HepG2 (cell line): ENCODE results near the gene PCSK5. TPM values are rescaled to one million over a fixed set of nuclear protein-coding genes. Genes with fewer than 3 reads are reported as not detected.

Experiments
- AGO1 ChIP-seq: fragments of 200-400 bp; formaldehyde crosslinking; IDR thresholded peaks from 2 replicates; pipeline ENCODE4 v1.6.1; 2017; ENCODE audit warnings: mild to moderate bottlenecking, low read depth, low read length, moderate library complexity; ENCODE audit not compliant: poor library complexity, severe bottlenecking
- CREM ChIP-seq, 2 experiments: sonication (generic) in 1 of 2; formaldehyde crosslinking in 1 of 2; IDR thresholded peaks; 2 replicates each; pipeline versions ENCODE4 v1.4.0 to v1.6.1; 2016 to 2020; ENCODE audit warnings: antibody characterized with exemption in 1 of 2, mild to moderate bottlenecking in 1 of 2, missing genetic modification reagents in 1 of 2
- FOXA3 ChIP-seq: IDR thresholded peaks from 2 replicates; pipeline ENCODE4 v1.6.1; 2016; ENCODE audit warnings: missing genetic modification reagents, missing compliant biosample characterization
- GPN1 ChIP-seq: sonication (generic); formaldehyde crosslinking; IDR thresholded peaks from 2 replicates; pipeline ENCODE4 v1.5.1; 2020; ENCODE audit warnings: missing genetic modification reagents, borderline replicate concordance
- HDAC1 ChIP-seq: sonication (generic); formaldehyde crosslinking; IDR thresholded peaks from 2 replicates; pipeline ENCODE4 v1.5.1; 2020; ENCODE audit warnings: mild to moderate bottlenecking, missing genetic modification reagents
- LCORL ChIP-seq, 2 experiments: fragments of 450-650 bp in 1 of 2; sonication (generic) in 1 of 2; formaldehyde crosslinking in 1 of 2; IDR thresholded peaks; 2 replicates each; pipeline versions ENCODE4 v1.5.0 to v1.6.1; 2017 to 2020; ENCODE audit warnings: antibody characterized with exemption in 1 of 2, missing genetic modification reagents in 1 of 2
- POLR2AphosphoS5 ChIP-seq: IDR thresholded peaks from 2 replicates; pipeline ENCODE4 v1.6.1; 2012; ENCODE audit warnings: low read depth, low read length
- SAFB2 ChIP-seq: sonication (generic); formaldehyde crosslinking; IDR thresholded peaks from 2 replicates; pipeline ENCODE4 v1.5.1; 2020; ENCODE audit warnings: missing genetic modification reagents, low read depth, mild to moderate bottlenecking, borderline replicate concordance
- SOX13 ChIP-seq, 3 experiments: fragments of 450-650 bp in 1 of 3; sonication (generic) in 1 of 3; formaldehyde crosslinking in 1 of 3; IDR thresholded peaks in 2 of 3; conservative IDR thresholded peaks in 1 of 3; 2 replicates each; pipeline versions ENCODE4 v1.5.0 to v1.6.1; 2016 to 2020; ENCODE audit warnings: antibody characterized with exemption in 1 of 3, mild to moderate bottlenecking in 1 of 3, missing compliant biosample characterization in 1 of 3, missing genetic modification reagents in 1 of 3, moderate library complexity in 1 of 3
- ZNF383 ChIP-seq: sonication (generic); formaldehyde crosslinking; IDR thresholded peaks from 2 replicates; pipeline ENCODE4 v1.4.0; 2020; ENCODE audit warnings: missing genetic modification reagents, mild to moderate bottlenecking, borderline replicate concordance
- ZNF567 ChIP-seq: sonication (generic); formaldehyde crosslinking; IDR thresholded peaks from 2 replicates; pipeline ENCODE4 v1.8.1; 2023; ENCODE audit warnings: mild to moderate bottlenecking, missing genetic modification reagents, borderline replicate concordance
- ZNF772 ChIP-seq: sonication (generic); formaldehyde crosslinking; IDR thresholded peaks from 2 replicates; pipeline ENCODE4 v1.5.0; 2020; ENCODE audit warnings: mild to moderate bottlenecking, missing genetic modification reagents
- ZNF841 ChIP-seq: sonication (generic); formaldehyde crosslinking; IDR thresholded peaks from 2 replicates; pipeline ENCODE4 v1.8.1; 2023; ENCODE audit warnings: missing genetic modification reagents, borderline replicate concordance
- polyA plus RNA-seq, 8 experiments: library from polyadenylated mRNA; depleted of rRNA in 3 of 8; stranded (reverse) in 7 of 8; unstranded in 1 of 8; fragments of >200 nt; fragmentation: Illumina TruSeq in 4 of 8; extraction: Trizol in 4 of 8; gene quantifications; 2 replicates each; pipeline versions ENCODE4 v1.2.1 to v1.2.3, GENCODE V29; 2011 to 2016; ENCODE audit warnings: low read depth in 4 of 8, missing spikeins in 1 of 8, mixed read lengths in 1 of 8; ENCODE audit not compliant: insufficient read depth in 1 of 8
- total RNA-seq, 5 experiments: library from RNA; depleted of rRNA; stranded (reverse); fragments of >200 nt; fragmentation: Illumina TruSeq; extraction: Trizol; gene quantifications; 2 replicates each; pipeline ENCODE4 v1.2.3, GENCODE V29; 2016; ENCODE audit warnings: low read depth in 1 of 5
- TF ChIP-seq, protein P1 (sequence below): sonication (generic); formaldehyde crosslinking; IDR thresholded peaks from 2 replicates; pipeline ENCODE4 v1.5.1; 2020; ENCODE audit warnings: mild to moderate bottlenecking, missing genetic modification reagents, moderate library complexity
- TF ChIP-seq, protein P2 (sequence below): sonication (generic); formaldehyde crosslinking; IDR thresholded peaks from 2 replicates; pipeline ENCODE4 v1.5.1; 2020; ENCODE audit warnings: missing genetic modification reagents, mild to moderate bottlenecking, borderline replicate concordance
- TF ChIP-seq, protein P3 (sequence below): fragments of 450-650 bp; IDR thresholded peaks from 2 replicates; pipeline ENCODE4 v1.6.1; 2016
- TF ChIP-seq, protein P4 (sequence below): sonication (generic); formaldehyde crosslinking; IDR thresholded peaks from 2 replicates; pipeline ENCODE4 v1.8.0; 2022; ENCODE audit warnings: missing genetic modification reagents, mild to moderate bottlenecking, moderate library complexity, borderline replicate concordance

Gene PCSK5
- total and polyA plus RNA-seq, 2 of the 13 experiments (the other 11 are each of a cell fraction or from before 2014, with no cell fraction given) = 0.55 to 0.66 TPM

DNA sequence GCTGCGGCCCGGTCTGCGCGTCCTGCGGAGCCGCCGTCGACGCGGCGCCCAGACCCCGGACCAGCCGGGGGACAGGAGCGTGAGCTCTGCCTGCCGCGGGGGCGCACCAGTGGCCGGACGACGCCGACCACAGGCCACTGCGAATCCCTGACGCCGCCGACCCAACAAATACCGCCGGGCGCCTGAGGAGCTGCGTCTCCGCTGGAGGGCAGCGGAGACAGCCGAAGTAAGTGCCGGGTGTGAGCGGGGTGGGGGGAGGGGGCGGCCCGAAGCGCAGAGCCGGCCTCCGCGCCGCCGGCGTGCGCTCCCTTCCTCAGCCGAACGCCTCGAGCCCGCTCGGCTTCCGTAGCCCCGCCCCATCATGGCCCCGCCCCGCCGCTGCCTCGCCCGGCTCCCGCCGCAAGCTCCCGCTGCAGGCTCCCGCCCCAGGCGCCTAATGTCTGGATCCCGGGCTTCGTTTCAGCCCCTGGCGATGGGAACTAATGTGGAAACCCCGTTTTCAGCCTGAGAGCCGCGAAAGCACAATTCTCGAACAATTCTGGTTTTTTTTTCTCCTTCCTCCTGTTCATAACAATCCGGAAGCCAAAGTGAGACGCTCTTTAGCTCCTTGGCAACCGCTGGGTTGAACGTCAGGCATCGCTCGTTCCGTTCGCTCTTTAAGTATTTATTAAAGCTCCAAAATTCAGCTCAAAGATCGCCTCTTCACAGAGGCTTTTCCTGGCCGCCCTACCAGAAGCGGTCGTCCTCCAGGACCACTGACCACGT lies 503.9 kb downstream of the PCSK5 start, which contains the start of gene RFK (continued):
- TF ChIP-seq, protein P1, sequence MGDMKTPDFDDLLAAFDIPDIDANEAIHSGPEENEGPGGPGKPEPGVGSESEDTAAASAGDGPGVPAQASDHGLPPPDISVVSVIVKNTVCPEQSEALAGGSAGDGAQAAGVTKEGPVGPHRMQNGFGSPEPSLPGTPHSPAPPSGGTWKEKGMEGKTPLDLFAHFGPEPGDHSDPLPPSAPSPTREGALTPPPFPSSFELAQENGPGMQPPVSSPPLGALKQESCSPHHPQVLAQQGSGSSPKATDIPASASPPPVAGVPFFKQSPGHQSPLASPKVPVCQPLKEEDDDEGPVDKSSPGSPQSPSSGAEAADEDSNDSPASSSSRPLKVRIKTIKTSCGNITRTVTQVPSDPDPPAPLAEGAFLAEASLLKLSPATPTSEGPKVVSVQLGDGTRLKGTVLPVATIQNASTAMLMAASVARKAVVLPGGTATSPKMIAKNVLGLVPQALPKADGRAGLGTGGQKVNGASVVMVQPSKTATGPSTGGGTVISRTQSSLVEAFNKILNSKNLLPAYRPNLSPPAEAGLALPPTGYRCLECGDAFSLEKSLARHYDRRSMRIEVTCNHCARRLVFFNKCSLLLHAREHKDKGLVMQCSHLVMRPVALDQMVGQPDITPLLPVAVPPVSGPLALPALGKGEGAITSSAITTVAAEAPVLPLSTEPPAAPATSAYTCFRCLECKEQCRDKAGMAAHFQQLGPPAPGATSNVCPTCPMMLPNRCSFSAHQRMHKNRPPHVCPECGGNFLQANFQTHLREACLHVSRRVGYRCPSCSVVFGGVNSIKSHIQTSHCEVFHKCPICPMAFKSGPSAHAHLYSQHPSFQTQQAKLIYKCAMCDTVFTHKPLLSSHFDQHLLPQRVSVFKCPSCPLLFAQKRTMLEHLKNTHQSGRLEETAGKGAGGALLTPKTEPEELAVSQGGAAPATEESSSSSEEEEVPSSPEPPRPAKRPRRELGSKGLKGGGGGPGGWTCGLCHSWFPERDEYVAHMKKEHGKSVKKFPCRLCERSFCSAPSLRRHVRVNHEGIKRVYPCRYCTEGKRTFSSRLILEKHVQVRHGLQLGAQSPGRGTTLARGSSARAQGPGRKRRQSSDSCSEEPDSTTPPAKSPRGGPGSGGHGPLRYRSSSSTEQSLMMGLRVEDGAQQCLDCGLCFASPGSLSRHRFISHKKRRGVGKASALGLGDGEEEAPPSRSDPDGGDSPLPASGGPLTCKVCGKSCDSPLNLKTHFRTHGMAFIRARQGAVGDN (CRISPR knock-in tag) = peak; percentile 98
- TF ChIP-seq, protein P2, sequence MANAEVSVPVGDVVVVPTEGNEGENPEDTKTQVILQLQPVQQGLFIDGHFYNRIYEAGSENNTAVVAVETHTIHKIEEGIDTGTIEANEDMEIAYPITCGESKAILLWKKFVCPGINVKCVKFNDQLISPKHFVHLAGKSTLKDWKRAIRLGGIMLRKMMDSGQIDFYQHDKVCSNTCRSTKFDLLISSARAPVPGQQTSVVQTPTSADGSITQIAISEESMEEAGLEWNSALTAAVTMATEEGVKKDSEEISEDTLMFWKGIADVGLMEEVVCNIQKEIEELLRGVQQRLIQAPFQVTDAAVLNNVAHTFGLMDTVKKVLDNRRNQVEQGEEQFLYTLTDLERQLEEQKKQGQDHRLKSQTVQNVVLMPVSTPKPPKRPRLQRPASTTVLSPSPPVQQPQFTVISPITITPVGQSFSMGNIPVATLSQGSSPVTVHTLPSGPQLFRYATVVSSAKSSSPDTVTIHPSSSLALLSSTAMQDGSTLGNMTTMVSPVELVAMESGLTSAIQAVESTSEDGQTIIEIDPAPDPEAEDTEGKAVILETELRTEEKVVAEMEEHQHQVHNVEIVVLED (CRISPR knock-in tag) = peak; percentile 76; the same call in 1 of the 2 replicates
- TF ChIP-seq SAFB2 (CRISPR knock-in tag) = no peak
- no peak for TF ChIP-seq AGO1
- peak; percentile 76; the same call in 1 of the 2 replicates for TF ChIP-seq ZNF383 (CRISPR knock-in tag)
- peak; percentile 11; the same call in 1 of the 2 replicates for TF ChIP-seq FOXA3
- TF ChIP-seq, protein P3, sequence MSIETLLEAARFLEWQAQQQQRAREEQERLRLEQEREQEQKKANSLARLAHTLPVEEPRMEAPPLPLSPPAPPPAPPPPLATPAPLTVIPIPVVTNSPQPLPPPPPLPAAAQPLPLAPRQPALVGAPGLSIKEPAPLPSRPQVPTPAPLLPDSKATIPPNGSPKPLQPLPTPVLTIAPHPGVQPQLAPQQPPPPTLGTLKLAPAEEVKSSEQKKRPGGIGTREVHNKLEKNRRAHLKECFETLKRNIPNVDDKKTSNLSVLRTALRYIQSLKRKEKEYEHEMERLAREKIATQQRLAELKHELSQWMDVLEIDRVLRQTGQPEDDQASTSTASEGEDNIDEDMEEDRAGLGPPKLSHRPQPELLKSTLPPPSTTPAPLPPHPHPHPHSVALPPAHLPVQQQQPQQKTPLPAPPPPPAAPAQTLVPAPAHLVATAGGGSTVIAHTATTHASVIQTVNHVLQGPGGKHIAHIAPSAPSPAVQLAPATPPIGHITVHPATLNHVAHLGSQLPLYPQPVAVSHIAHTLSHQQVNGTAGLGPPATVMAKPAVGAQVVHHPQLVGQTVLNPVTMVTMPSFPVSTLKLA = no peak
- peak; percentile 63 for TF ChIP-seq POLR2AphosphoS5
- peak; percentile 72; the same call in 1 of the 2 replicates for TF ChIP-seq ZNF772
- TF ChIP-seq CREM (IDR thresholded peaks at IDR 0.05) = no peak
- TF ChIP-seq CREM (CRISPR knock-in tag; IDR thresholded peaks at IDR 0.05) = no peak
- TF ChIP-seq LCORL (IDR thresholded peaks at IDR 0.05) = no peak
- TF ChIP-seq LCORL (CRISPR knock-in tag; IDR thresholded peaks at IDR 0.05) = no peak; the same call in 1 of the 2 replicates
- TF ChIP-seq SOX13 (IDR thresholded peaks at IDR 0.05) = no peak
- peak in 1 of 2 experiments; percentile 36; a peak in 1 of 4 replicates for TF ChIP-seq SOX13 (CRISPR knock-in tag; conservative IDR thresholded peaks at IDR 0.05 in 1 of 2, IDR thresholded peaks at IDR 0.05 in 1 of 2)
- TF ChIP-seq ZNF841 (CRISPR knock-in tag) = no peak
- TF ChIP-seq ZNF567 (CRISPR knock-in tag) = no peak; the same call in 1 of the 2 replicates
- TF ChIP-seq, protein P4, sequence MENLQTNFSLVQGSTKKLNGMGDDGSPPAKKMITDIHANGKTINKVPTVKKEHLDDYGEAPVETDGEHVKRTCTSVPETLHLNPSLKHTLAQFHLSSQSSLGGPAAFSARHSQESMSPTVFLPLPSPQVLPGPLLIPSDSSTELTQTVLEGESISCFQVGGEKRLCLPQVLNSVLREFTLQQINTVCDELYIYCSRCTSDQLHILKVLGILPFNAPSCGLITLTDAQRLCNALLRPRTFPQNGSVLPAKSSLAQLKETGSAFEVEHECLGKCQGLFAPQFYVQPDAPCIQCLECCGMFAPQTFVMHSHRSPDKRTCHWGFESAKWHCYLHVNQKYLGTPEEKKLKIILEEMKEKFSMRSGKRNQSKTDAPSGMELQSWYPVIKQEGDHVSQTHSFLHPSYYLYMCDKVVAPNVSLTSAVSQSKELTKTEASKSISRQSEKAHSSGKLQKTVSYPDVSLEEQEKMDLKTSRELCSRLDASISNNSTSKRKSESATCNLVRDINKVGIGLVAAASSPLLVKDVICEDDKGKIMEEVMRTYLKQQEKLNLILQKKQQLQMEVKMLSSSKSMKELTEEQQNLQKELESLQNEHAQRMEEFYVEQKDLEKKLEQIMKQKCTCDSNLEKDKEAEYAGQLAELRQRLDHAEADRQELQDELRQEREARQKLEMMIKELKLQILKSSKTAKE (CRISPR knock-in tag) = peak; percentile 47; the same call in 1 of the 2 replicates
- no peak for TF ChIP-seq HDAC1 (CRISPR knock-in tag)
- no peak for TF ChIP-seq GPN1
